C4-2B (cell line): ENCODE results near the gene COG7.

Source experiments
- H3K27ac ChIP-seq: fragments of 450-650 bp; 2 replicates; pipeline ENCODE4 v1.5.1; 2017
- ZFX ChIP-seq: fragments of 450-650 bp; IDR thresholded peaks from 2 replicates; pipeline ENCODE4 v1.6.1; 2017
- TF ChIP-seq, protein P1 (sequence below): fragments of 450-650 bp; conservative IDR thresholded peaks from 2 replicates; pipeline ENCODE4 v1.5.1; 2017; ENCODE audit warnings: mild to moderate bottlenecking

The COG7 gene

GRCh38 chr16:23452572-23453337 is at the start of gene COG7:
Gene COG7, minus strand, starts transcription at chr16:23453189. Its CDS starts 195 bp downstream, at chr16:23452994.
- H3K27ac ChIP-seq = peak within 1 kb of the TSS; percentile 88

DNA sequence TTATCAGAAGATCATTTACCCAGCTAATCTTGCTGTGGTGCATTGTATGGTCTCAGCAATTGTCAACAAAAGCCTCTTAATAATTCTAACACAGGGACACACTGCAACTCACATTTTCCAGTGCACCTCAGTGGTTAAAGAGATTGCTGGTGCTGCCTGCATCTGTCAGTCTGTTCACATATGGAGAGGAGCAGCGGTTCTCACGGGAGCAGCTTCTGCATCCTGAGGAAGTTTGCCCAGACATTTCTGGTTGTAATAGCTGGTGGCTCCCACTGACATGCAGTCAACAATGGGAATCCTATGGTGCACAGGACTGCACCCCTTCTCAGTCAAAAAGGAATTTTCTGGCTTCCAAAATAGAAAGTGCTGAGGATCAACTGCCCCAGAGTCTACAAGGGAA is 49.5 kb upstream of the COG7 start:
- no peak for TF ChIP-seq ZFX
- TF ChIP-seq, protein P1, sequence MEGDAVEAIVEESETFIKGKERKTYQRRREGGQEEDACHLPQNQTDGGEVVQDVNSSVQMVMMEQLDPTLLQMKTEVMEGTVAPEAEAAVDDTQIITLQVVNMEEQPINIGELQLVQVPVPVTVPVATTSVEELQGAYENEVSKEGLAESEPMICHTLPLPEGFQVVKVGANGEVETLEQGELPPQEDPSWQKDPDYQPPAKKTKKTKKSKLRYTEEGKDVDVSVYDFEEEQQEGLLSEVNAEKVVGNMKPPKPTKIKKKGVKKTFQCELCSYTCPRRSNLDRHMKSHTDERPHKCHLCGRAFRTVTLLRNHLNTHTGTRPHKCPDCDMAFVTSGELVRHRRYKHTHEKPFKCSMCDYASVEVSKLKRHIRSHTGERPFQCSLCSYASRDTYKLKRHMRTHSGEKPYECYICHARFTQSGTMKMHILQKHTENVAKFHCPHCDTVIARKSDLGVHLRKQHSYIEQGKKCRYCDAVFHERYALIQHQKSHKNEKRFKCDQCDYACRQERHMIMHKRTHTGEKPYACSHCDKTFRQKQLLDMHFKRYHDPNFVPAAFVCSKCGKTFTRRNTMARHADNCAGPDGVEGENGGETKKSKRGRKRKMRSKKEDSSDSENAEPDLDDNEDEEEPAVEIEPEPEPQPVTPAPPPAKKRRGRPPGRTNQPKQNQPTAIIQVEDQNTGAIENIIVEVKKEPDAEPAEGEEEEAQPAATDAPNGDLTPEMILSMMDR = no peak

More at GRCh38 chr16:23452572-23453337, at the start of gene COG7:
- TF ChIP-seq, protein P1 = no peak
- peak; percentile 94; the same call in 1 of the 2 replicates for TF ChIP-seq ZFX

DNA sequence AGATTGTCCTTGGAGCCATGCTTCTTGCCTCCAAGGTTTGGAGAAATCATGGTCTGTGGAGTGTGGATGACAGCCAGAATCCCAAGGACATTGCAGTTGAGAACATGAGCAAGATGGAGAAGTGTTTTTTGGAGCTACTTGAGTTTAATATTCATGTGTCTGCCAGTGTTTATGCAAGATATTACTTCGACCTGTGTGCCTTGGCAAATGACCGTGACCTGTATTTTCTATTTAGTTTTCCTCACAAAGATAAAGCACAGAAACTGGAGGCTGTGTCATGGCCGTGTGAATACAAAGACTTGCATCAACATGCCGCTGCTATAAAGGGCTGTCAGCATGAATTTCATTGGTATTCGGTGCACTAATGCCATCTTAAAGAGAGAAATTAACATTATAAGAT is 48.3 kb upstream of the COG7 start:
- TF ChIP-seq, protein P1 = no peak
- TF ChIP-seq ZFX = no peak
- H3K27ac ChIP-seq = no peak overlapping the region

More for the DNA sequence above, 49.5 kb upstream of the COG7 start:
- H3K27ac ChIP-seq = no peak overlapping the region

- H3K27ac ChIP-seq = no peak overlapping the region
These were observed 47.9 kb upstream of the COG7 start for GRCh38 chr16:23500862-23501225.

GRCh38 chr16:23500212-23500861 is 47.3 kb upstream of the COG7 start:
- no peak overlapping the region for H3K27ac ChIP-seq
- TF ChIP-seq, protein P1 = no peak

More at GRCh38 chr16:23500862-23501225, 47.9 kb upstream of the COG7 start:
- TF ChIP-seq ZFX = no peak
- TF ChIP-seq, protein P1 = no peak

GRCh38 chr16:23499801-23500200 is 46.8 kb upstream of the COG7 start:
- no peak overlapping the region for H3K27ac ChIP-seq
- TF ChIP-seq, protein P1 = no peak
- TF ChIP-seq ZFX = no peak

DNA sequence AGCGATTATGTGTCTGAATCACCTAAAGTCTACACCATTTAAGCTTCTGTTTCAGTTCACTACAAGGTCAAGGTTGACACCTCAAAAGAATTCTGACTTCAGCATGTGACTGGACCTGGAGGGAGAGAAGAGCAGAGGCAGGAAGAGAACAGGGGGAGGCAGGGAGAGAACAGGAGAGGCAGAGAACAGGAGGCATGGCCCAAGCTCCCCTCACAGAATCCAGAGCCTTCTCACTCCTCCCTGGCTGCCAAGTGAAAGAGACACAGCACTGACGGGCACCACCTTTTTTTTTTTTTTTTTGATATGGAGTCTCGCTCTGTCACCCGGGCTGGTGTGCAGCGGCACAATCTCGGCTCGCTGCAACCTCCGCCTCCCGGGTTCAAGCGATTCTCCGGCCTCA is 45.9 kb upstream of the COG7 start:
- TF ChIP-seq, protein P1 = no peak
- no peak for TF ChIP-seq ZFX
- no peak overlapping the region for H3K27ac ChIP-seq
